Endothelial cell (in vitro differentiated cells): Measurements from ENCODE around the gene HDAC4. TPM values are rescaled to one million over a fixed set of nuclear protein-coding genes. Genes with fewer than 3 reads are reported as not detected.

ENCODE experiments used
- DNase-seq: peaks from one replicate; pipeline ENCODE4 v3.0.0; 2021; ENCODE audit warnings: low spot score
- H3K27ac Mint-ChIP-seq: one replicate; pipeline ENCODE4 v1.8.0; 2021; ENCODE audit warnings: mixed read lengths, inconsistent platforms; ENCODE audit not compliant: unreplicated experiment
- H3K27me3 Mint-ChIP-seq: one replicate; pipeline ENCODE4 v1.8.0; 2021; ENCODE audit warnings: mild to moderate bottlenecking, moderate library complexity, mixed read lengths, inconsistent platforms; ENCODE audit not compliant: unreplicated experiment
- H3K36me3 Mint-ChIP-seq: one replicate; pipeline ENCODE4 v1.8.0; 2021; ENCODE audit warnings: mild to moderate bottlenecking, low read depth, mixed read lengths, inconsistent platforms; ENCODE audit not compliant: unreplicated experiment
- H3K4me1 Mint-ChIP-seq: one replicate; pipeline ENCODE4 v1.8.0; 2021; ENCODE audit warnings: mild to moderate bottlenecking, mixed read lengths, inconsistent platforms; ENCODE audit not compliant: unreplicated experiment
- H3K4me3 Mint-ChIP-seq: one replicate; pipeline ENCODE4 v1.8.0; 2021; ENCODE audit warnings: mild to moderate bottlenecking, mixed read lengths, inconsistent platforms; ENCODE audit not compliant: unreplicated experiment
- H3K9me3 Mint-ChIP-seq: one replicate; pipeline ENCODE4 v1.8.0; 2021; ENCODE audit warnings: mixed read lengths, inconsistent platforms; ENCODE audit not compliant: unreplicated experiment
- CTCF ChIP-seq: fragments of 200-600 bp; sonication (generic); IDR thresholded peaks from one replicate; pipeline ENCODE4 v1.5.0; 2021; ENCODE audit warnings: antibody characterized with exemption; ENCODE audit not compliant: unreplicated experiment
- total RNA-seq: library from RNA; stranded (reverse); fragmentation: NEBNext Ultra II Directional; extraction: Animal tissue kit (Norgen Biotek cat#: 25700); gene quantifications from one replicate; pipeline ENCODE4 v1.2.1, GENCODE V29; 2021; ENCODE audit not compliant: unreplicated experiment

HDAC4 gene
- total RNA-seq, 1 donor from 2014 or later, result 26.0 TPM

- no peak for DNase-seq
- no peak overlapping the region for H3K4me3 Mint-ChIP-seq
- TF ChIP-seq CTCF, result no peak
- no peaks in the 10 kb centered on the region for H3K36me3 Mint-ChIP-seq
- no peaks in the 10 kb centered on the region for H3K9me3 Mint-ChIP-seq
- peaks cover 9% of the 10 kb centered on the region for H3K27me3 Mint-ChIP-seq
- H3K27ac Mint-ChIP-seq, result no peak overlapping the region
- H3K4me1 Mint-ChIP-seq, result peaks cover 3% of the 10 kb centered on the region
Measured at GRCh38 chr2:239443666-239444567, 43.1 kb upstream of the HDAC4 start.

DNA sequence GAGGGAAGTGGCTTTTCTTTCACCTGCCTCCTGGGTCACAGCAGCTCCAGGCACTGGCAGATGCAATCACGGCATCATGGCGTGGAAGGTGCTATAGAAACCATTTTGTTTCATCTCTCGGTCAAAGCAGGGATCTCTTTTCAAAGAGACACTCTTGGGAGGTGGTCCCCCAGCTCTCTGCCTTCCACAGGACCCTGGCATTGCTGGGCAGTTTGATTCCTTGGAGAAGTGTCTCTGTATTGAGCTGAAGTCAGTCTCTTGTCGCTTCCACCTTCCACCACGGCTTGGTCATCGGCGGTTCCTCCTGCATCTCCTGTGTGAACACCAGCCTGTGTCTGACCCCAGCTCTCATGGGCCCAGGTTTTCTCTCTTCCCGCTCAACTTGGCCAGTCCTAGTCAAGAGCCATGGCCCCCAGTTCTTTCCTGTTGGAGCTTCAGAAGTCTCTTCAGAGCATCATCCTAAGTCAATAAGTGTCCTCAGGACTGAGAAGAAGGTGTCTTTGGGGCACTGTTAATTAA lies 42.3 kb upstream of the HDAC4 start:
- no peak for DNase-seq
- Mint-ChIP-seq H3K9me3 (no peaks in the 10 kb centered on the region), H3K27ac (no peak overlapping the region), H3K36me3 (no peaks in the 10 kb centered on the region), H3K27me3 (peaks cover 9% of the 10 kb centered on the region), H3K4me1 (peaks cover 3% of the 10 kb centered on the region), H3K4me3 (no peak overlapping the region)
- no peak for TF ChIP-seq CTCF

DNA sequence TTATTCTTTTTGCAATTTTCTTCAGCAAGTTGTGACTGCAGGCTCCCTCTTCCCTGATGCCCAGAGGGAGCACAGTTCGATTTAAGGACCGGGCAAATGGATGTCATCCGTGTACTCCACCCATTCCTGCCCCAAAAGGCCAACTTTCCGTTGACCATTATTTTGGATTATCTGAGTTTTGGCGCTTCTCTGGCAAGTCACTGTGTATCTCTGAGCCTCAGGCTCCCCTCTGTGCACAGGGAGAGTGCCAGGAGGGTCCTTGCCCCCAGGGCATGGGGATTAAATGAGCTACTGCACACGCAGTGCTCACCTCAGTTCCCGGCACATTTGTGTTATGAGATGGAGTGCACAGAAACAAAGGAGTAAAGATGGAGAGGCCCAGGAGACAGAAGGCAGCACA lies 41.4 kb upstream of the HDAC4 start:
- H3K27me3 Mint-ChIP-seq, result peaks cover 9% of the 10 kb centered on the region
- DNase-seq, result no peak
- no peak for TF ChIP-seq CTCF
- peaks cover 3% of the 10 kb centered on the region for H3K4me1 Mint-ChIP-seq
- H3K9me3 Mint-ChIP-seq, result no peaks in the 10 kb centered on the region
- no peaks in the 10 kb centered on the region for H3K36me3 Mint-ChIP-seq
- no peak overlapping the region for H3K4me3 Mint-ChIP-seq
- no peak overlapping the region for H3K27ac Mint-ChIP-seq

DNA sequence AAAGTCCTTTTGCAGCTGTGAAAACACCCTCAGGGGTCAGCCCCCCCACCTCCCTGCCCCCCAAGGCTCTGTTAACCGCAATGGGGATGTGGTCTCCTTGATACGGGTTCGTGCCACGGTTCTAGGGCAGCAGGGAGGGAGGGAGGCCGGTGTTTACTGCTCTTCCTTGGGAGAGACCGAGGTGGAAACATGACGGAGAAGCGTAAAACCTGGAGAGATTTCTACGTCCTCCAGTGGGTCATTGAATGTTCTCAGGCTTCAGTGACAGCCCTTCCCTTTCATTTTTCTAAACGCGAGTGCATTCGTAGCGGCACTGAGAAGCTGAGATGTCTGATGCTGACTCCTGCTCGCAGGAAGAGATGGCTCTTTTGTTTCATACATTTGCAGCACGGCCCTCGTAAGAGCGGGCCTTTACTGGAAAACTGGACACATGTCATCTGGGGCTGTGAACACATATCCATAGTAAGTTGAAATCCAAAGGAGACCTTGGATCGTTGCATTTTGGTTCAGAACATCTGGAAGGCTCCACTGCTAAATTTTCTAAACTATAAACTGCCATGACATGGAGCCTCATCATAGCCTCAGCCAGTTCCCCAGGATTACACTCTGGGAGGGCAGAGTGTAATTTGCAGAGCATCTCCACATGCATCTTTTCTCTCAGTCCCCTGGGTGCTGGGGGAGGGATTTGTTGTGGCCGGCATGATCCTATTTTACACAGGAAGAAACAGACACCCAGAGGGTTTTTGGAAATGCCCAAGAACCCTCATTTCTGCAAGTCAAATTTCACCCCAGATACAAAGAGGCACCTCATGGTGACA lies 40.6 kb upstream of the HDAC4 start:
- no peak for DNase-seq
- Mint-ChIP-seq H3K27me3 (peaks cover 9% of the 10 kb centered on the region), H3K36me3 (no peaks in the 10 kb centered on the region), H3K4me1 (peaks cover 3% of the 10 kb centered on the region), H3K27ac (no peak overlapping the region), H3K9me3 (no peaks in the 10 kb centered on the region), H3K4me3 (no peak overlapping the region)
- TF ChIP-seq CTCF, result no peak
